Loucy (cell line): ENCODE measurements around the gene SAXO2.
"Not testable (repeated sequence)": the region's sequence is repeated elsewhere in the genome, so short reads cannot be mapped to it uniquely, and the experiment has no call there.

Experiments
- H2AFZ ChIP-seq: fragments of 200-600 bp; sonication (generic); 2 replicates; pipeline ENCODE4 v1.6.0; 2016; ENCODE audit warnings: antibody characterized with exemption, mild to moderate bottlenecking, low read length, moderate library complexity
- H3F3A ChIP-seq: fragments of 200-600 bp; 2 replicates; pipeline ENCODE4 v1.6.0; 2016; ENCODE audit warnings: antibody characterized with exemption, low read depth, mild to moderate bottlenecking
- H3K27me3 ChIP-seq: fragments of 200-600 bp; sonication (generic); 2 replicates; pipeline ENCODE4 v1.6.1; 2014; ENCODE audit warnings: low read length, mild to moderate bottlenecking; ENCODE audit not compliant: insufficient read depth, poor library complexity, severe bottlenecking
- H3K36me3 ChIP-seq: fragments of 200-600 bp; sonication (generic); 2 replicates; pipeline ENCODE4 v1.6.1; 2016; ENCODE audit warnings: low read length; ENCODE audit not compliant: insufficient read depth
- H3K4me1 ChIP-seq: fragments of 200-600 bp; sonication (generic); 2 replicates; pipeline ENCODE4 v1.5.1; 2014; ENCODE audit warnings: low read length, mild to moderate bottlenecking; ENCODE audit not compliant: insufficient read depth, poor library complexity, severe bottlenecking
- H3K4me2 ChIP-seq: fragments of 200-600 bp; sonication (generic); 2 replicates; pipeline ENCODE4 v1.6.0; 2014; ENCODE audit warnings: antibody characterized with exemption, low read length, low read depth, mild to moderate bottlenecking; ENCODE audit not compliant: poor library complexity, severe bottlenecking
- H3K4me3 ChIP-seq: fragments of 200-600 bp; sonication (generic); 2 replicates; pipeline ENCODE4 v1.5.1; 2014; ENCODE audit warnings: low read length, mild to moderate bottlenecking, mixed read lengths; ENCODE audit not compliant: poor library complexity, severe bottlenecking
- H3K79me2 ChIP-seq: fragments of 200-600 bp; sonication (generic); 2 replicates; pipeline ENCODE4 v1.6.1; 2014; ENCODE audit warnings: low read length; ENCODE audit not compliant: insufficient read depth
- H3K9ac ChIP-seq: fragments of 200-600 bp; sonication (generic); 2 replicates; pipeline ENCODE4 v1.6.0; 2014; ENCODE audit warnings: mild to moderate bottlenecking, low read depth, low read length, moderate library complexity; ENCODE audit not compliant: poor library complexity, severe bottlenecking
- H3K9me2 ChIP-seq: fragments of 200-600 bp; sonication (generic); replicated peaks from 2 replicates; pipeline ENCODE4 v1.6.1; 2016; ENCODE audit warnings: low read depth, low read length, mixed read lengths
- H3K9me3 ChIP-seq: fragments of 200-600 bp; sonication (generic); 2 replicates; pipeline ENCODE4 v1.6.1; 2014; ENCODE audit warnings: mild to moderate bottlenecking, antibody characterized with exemption, low read length, low read depth; ENCODE audit not compliant: insufficient read depth
- H4K20me1 ChIP-seq: fragments of 200-600 bp; sonication (generic); 2 replicates; pipeline ENCODE4 v1.6.0; 2014; ENCODE audit warnings: antibody characterized with exemption, low read length, mild to moderate bottlenecking; ENCODE audit not compliant: insufficient read depth, poor library complexity, severe bottlenecking

The SAXO2 gene

GRCh38 chr15:82325646-82326045 lies 63.0 kb downstream of the SAXO2 start:
- H3K9me3 ChIP-seq, H3K27me3 ChIP-seq, H2AFZ ChIP-seq, H3K4me1 ChIP-seq, H4K20me1 ChIP-seq, H3F3A ChIP-seq, H3K4me2 ChIP-seq, H3K9ac ChIP-seq, H3K36me3 ChIP-seq, H3K79me2 ChIP-seq, H3K9me2 ChIP-seq, H3K4me3 ChIP-seq: not testable (repeated sequence)

DNA sequence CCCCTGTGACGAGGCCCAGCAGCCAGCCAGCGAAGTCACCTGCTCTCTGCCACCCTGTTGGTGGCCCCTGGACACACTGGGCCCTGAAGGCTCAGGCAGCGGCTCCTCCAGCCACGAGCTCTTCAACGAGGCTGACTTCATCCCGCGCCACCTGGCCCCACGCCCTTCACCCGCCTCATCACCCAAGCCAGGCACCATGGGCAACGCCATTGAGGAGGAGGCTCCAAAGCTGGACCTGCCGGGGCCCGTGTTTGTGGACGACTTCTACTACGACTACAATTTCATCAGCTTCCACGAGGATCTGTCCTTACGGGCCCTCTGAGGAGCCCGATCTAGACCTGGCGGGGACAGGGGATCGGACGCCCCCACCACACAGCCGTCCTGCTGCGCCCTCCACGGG lies 64.3 kb downstream of the SAXO2 start:
- not testable (repeated sequence) for H3K79me2 ChIP-seq, H2AFZ ChIP-seq, H3K4me3 ChIP-seq, H3K9ac ChIP-seq, H3K36me3 ChIP-seq, H3K27me3 ChIP-seq, H3K4me1 ChIP-seq, H3K9me3 ChIP-seq, H3K9me2 ChIP-seq, H3F3A ChIP-seq, H3K4me2 ChIP-seq, H4K20me1 ChIP-seq

DNA sequence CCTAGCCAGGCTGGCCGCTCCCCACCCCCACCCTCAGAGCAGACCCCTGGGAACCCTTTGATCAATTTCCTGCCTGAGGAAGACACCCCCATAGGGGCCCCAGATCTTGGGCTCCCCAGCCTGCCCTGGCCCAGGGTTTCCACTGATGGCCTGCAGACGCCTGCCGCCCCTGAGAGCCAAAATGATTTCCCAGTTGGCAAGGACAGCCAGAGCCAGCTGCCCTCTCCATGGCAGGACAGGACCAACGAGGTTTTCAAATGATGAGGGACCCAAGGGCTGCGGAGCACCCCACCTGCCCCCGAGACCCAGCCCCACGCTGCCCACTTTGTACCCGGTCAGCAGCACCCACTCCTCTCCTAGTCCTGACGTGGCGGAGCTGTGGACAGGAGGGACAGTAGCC lies 64.8 kb downstream of the SAXO2 start:
- H3K4me2 ChIP-seq, H3F3A ChIP-seq, H3K4me1 ChIP-seq, H3K9ac ChIP-seq, H3K79me2 ChIP-seq, H3K36me3 ChIP-seq, H3K4me3 ChIP-seq, H3K27me3 ChIP-seq, H3K9me2 ChIP-seq, H4K20me1 ChIP-seq, H3K9me3 ChIP-seq, H2AFZ ChIP-seq: not testable (repeated sequence)

GRCh38 chr15:82329039-82329438 lies 66.4 kb downstream of the SAXO2 start:
- not testable (repeated sequence) for H3K36me3 ChIP-seq, H2AFZ ChIP-seq, H3K9me2 ChIP-seq, H3K4me3 ChIP-seq, H3F3A ChIP-seq, H3K9me3 ChIP-seq, H4K20me1 ChIP-seq, H3K79me2 ChIP-seq, H3K4me1 ChIP-seq, H3K9ac ChIP-seq, H3K4me2 ChIP-seq, H3K27me3 ChIP-seq

DNA sequence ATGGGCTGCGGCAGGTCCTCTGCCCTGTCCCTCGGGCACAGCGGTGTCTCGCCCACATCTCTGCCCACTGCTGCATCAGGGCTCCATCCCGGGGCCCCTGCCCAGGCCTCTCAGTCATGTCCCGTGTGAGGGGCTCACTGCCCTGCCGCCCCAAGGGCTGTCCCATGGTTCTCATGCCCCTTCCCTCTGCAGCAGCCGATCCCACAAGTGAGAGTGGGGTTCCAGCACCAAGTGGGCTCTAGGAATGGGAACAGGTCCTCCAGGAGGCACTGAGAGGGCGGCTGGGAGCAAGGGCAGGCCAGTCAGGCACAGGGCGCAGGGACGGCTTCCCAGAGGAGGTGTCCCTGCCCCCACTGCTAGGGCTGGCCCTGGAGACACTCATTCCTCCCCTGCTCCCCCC lies 68.3 kb downstream of the SAXO2 start:
- not testable (repeated sequence) for H3K9ac ChIP-seq, H4K20me1 ChIP-seq, H2AFZ ChIP-seq, H3K9me2 ChIP-seq, H3K36me3 ChIP-seq, H3K4me1 ChIP-seq, H3K4me3 ChIP-seq, H3K9me3 ChIP-seq, H3K79me2 ChIP-seq, H3K4me2 ChIP-seq, H3K27me3 ChIP-seq, H3F3A ChIP-seq

DNA sequence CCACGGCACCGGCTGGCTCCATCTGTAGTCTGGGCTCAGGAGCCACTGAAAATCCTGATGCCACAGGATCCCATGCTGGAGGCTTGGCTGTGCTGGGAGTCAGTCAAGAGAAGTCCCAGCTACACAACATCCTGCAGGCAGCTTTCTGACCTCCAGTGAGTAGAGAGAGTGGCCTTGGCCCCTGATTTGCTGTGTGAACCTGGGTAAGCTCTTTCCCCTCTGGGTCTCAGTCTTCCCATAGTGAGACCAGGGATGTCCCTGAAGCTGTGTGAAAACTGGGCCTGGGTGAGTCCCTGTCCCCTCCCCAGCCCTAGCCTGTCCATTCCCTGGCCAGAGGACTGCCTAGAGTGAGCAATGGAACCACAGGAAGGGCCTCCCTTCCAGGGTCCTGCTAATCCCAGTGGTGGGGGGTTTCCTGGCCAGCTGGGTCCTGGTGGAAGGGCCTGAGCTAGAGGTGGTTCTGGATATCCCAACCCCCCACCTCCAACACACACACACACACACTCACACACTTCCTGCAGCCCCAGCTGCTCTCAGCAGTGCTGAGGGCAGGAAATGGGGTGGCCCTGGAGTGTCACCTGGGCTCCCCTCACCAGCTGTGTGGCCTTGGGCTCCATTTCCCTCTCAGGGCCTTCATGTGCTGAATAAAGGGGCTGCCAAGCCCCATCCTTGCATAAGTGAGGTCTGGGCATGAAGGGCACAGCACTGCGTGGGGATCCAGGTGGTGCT lies 69.1 kb downstream of the SAXO2 start:
- H3K36me3 ChIP-seq, H3K79me2 ChIP-seq, H3K9ac ChIP-seq, H3F3A ChIP-seq, H4K20me1 ChIP-seq, H3K4me1 ChIP-seq, H2AFZ ChIP-seq, H3K9me2 ChIP-seq, H3K27me3 ChIP-seq, H3K9me3 ChIP-seq, H3K4me2 ChIP-seq, H3K4me3 ChIP-seq: not testable (repeated sequence)

DNA sequence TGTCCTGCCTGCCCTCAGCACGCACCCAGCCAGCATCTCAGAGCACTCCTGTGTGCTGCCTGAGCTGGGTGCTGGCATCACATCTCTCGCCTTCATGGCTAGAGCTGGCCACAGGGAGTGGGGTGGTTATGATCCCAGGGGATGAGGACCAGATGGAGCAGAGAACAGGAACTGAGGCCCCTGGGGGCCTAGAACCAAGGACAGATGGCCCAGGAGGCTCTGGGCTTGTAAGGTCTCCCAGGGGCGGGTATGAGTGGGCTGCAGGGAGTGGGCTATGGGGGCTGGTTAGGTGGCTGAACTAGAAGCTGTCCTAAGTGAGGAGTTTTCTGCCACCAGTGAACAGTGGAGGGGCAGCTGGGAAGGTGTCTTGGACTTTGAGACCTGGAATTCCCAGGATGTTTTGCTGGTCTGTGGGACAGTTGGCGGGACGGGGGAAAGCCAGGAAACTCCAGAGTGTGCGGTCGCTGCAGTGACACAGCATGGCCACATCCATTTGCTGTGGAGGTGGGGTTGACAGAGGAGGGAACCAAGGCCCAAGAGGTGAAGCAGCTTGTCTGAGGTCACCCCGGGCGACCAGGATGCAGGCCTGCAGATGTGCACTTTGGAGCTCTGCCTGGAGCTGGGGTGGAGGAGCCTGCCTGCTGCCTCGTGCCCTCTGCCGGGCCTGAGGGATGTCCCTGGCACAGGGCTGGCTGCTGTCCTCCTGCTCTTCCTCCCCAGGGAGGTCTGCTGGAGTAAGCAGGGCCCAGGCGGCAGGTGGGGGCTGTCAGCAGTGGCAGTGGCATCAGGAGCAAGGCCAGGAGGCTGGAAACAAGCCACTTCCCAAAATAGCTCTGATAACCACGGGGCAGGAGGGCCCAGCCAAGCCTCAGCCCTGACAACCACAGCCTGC lies 70.3 kb downstream of the SAXO2 start:
- not testable (repeated sequence) for H3K4me2 ChIP-seq, H2AFZ ChIP-seq, H3K9ac ChIP-seq, H3K79me2 ChIP-seq, H3K4me3 ChIP-seq, H4K20me1 ChIP-seq, H3K36me3 ChIP-seq, H3K4me1 ChIP-seq, H3K27me3 ChIP-seq, H3K9me2 ChIP-seq, H3K9me3 ChIP-seq, H3F3A ChIP-seq
